Fibroblast of lung (primary cell): ENCODE data around the gene RNLS. TPM values are rescaled to one million over a fixed set of nuclear protein-coding genes. Genes with fewer than 3 reads are reported as not detected.

Experiments used
- DNase-seq, 2 donors: peaks; one replicate each; pipeline versions ENCODE4 v3.0.0 to v3.0.0-alpha.2; 2010; ENCODE audit warnings: low read depth in 2 of 2
- H2AFZ ChIP-seq: 2 replicates; pipeline ENCODE4 v1.5.1; 2012; ENCODE audit warnings: low read length, control low read depth, inconsistent platforms
- H3K27ac ChIP-seq: 2 replicates; pipeline ENCODE4 v1.5.1; 2011; ENCODE audit warnings: low read length, control low read depth; ENCODE audit not compliant: insufficient read depth
- H3K27me3 ChIP-seq: 2 replicates; pipeline ENCODE4 v1.5.1; 2011; ENCODE audit warnings: mild to moderate bottlenecking, low read length; ENCODE audit not compliant: control insufficient read depth, insufficient read depth
- H3K36me3 ChIP-seq: 2 replicates; pipeline ENCODE4 v1.5.1; 2011; ENCODE audit warnings: low read length; ENCODE audit not compliant: control insufficient read depth, insufficient read depth
- H3K4me1 ChIP-seq: 2 replicates; pipeline ENCODE4 v1.5.1; 2011; ENCODE audit warnings: low read length; ENCODE audit not compliant: control insufficient read depth, insufficient read depth; ENCODE audit errors: extremely low read depth
- H3K4me2 ChIP-seq: 2 replicates; pipeline ENCODE4 v1.5.1; 2011; ENCODE audit warnings: low read length, control low read depth; ENCODE audit not compliant: insufficient read depth; ENCODE audit errors: extremely low read depth
- H3K4me3 ChIP-seq, 4 experiments: fragments of 200-600 bp in 1 of 4; sonication (generic) in 1 of 4; replicated peaks in 1 of 4; 2 replicates each; pipeline ENCODE4 v1.5.1; 2011 to 2016; ENCODE audit warnings: low read length in 4 of 4, low read depth in 3 of 4, mild to moderate bottlenecking in 3 of 4, control low read depth in 2 of 4, inconsistent platforms in 1 of 4, mixed read lengths in 1 of 4; ENCODE audit not compliant: insufficient read depth in 1 of 4; ENCODE audit errors: control extremely low read depth in 1 of 4
- H3K79me2 ChIP-seq: 2 replicates; pipeline ENCODE4 v1.5.1; 2012; ENCODE audit warnings: mild to moderate bottlenecking, low read length, inconsistent platforms; ENCODE audit not compliant: control insufficient read depth, insufficient read depth
- H3K9ac ChIP-seq: 2 replicates; pipeline ENCODE4 v1.5.1; 2011; ENCODE audit warnings: mild to moderate bottlenecking, low read length, control low read depth; ENCODE audit not compliant: insufficient read depth
- H3K9me3 ChIP-seq: 2 replicates; pipeline ENCODE4 v1.5.1; 2012; ENCODE audit warnings: low read depth, low read length; ENCODE audit not compliant: control insufficient read depth, insufficient read depth
- H4K20me1 ChIP-seq: 2 replicates; pipeline ENCODE4 v1.5.1; 2011; ENCODE audit warnings: low read length; ENCODE audit not compliant: control insufficient read depth, insufficient read depth; ENCODE audit errors: extremely low read depth
- EZH2 ChIP-seq: IDR thresholded peaks from 2 replicates; pipeline ENCODE4 v1.5.1; 2012; ENCODE audit warnings: low read length, control low read depth, mild to moderate bottlenecking; ENCODE audit errors: missing control alignments
- polyA plus RNA-seq, 2 donors: library from polyadenylated mRNA; depleted of rRNA in 1 of 2; stranded (reverse) in 1 of 2; unstranded in 1 of 2; fragments of >200 nt; gene quantifications; 2 replicates each; pipeline ENCODE4 v1.2.1, GENCODE V29; 2011 to 2012; ENCODE audit warnings: missing spikeins in 1 of 2
- total RNA-seq: library from RNA; depleted of rRNA; stranded (reverse); fragments of >200 nt; gene quantifications from 2 replicates; pipeline ENCODE4 v1.2.1, GENCODE V29; 2014
- TF ChIP-seq, protein P1 (sequence below), 2 donors: IDR thresholded peaks in 1 of 2; conservative IDR thresholded peaks in 1 of 2; 1 replicate in 1 of 2; 2 replicates in 1 of 2; pipeline ENCODE4 v1.5.1; 2011 to 2012; ENCODE audit warnings: low read length in 2 of 2, control low read depth in 1 of 2, inconsistent platforms in 1 of 2, low read depth in 1 of 2, mild to moderate bottlenecking in 1 of 2

Gene RNLS
- total and polyA plus RNA-seq, 2 donors (not counting 1 experiment from before 2014, with no cell fraction given) = 16.5 to 18.4 TPM

DNA sequence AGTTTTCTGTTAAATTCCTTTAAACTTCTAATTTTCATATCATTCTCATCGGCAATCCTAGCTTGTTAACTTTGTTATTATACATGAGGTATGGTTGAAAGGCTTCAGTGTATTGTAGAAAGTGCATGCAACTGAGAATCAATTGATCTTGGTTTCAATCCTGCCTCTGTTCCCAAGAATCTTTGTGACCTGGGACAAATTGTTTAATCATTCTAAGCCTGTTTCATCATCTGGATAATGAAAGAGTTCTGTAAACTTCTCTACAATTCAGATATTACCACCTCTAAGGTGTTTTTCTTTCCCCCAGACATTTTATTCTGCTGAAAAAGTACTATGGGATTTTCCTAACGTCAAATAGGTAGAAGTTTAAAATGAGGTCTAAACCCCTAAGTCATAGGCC lies 179.0 kb downstream of the RNLS start:
- no peak overlapping the region for H3K9ac ChIP-seq
- H3K79me2 ChIP-seq = no peaks in the 10 kb centered on the region
- no peaks in the 10 kb centered on the region for H3K27me3 ChIP-seq
- H3K36me3 ChIP-seq = no peaks in the 10 kb centered on the region
- H3K4me1 ChIP-seq = no peaks in the 10 kb centered on the region
- H4K20me1 ChIP-seq = no peaks in the 10 kb centered on the region
- H3K4me3 ChIP-seq = no peak overlapping the region
- no peak for TF ChIP-seq EZH2
- TF ChIP-seq, protein P1, sequence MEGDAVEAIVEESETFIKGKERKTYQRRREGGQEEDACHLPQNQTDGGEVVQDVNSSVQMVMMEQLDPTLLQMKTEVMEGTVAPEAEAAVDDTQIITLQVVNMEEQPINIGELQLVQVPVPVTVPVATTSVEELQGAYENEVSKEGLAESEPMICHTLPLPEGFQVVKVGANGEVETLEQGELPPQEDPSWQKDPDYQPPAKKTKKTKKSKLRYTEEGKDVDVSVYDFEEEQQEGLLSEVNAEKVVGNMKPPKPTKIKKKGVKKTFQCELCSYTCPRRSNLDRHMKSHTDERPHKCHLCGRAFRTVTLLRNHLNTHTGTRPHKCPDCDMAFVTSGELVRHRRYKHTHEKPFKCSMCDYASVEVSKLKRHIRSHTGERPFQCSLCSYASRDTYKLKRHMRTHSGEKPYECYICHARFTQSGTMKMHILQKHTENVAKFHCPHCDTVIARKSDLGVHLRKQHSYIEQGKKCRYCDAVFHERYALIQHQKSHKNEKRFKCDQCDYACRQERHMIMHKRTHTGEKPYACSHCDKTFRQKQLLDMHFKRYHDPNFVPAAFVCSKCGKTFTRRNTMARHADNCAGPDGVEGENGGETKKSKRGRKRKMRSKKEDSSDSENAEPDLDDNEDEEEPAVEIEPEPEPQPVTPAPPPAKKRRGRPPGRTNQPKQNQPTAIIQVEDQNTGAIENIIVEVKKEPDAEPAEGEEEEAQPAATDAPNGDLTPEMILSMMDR (conservative IDR thresholded peaks at IDR 0.05 in 1 of 2, IDR thresholded peaks at IDR 0.05 in 1 of 2; ENCODE audit: low read depth in 1 of 2, low read length in 2 of 2) = no peak
- no peaks in the 10 kb centered on the region for H3K9me3 ChIP-seq
- no peak overlapping the region for H2AFZ ChIP-seq
- H3K27ac ChIP-seq = no peak overlapping the region
- no peak overlapping the region for H3K4me2 ChIP-seq
- DNase-seq = no peak

DNA sequence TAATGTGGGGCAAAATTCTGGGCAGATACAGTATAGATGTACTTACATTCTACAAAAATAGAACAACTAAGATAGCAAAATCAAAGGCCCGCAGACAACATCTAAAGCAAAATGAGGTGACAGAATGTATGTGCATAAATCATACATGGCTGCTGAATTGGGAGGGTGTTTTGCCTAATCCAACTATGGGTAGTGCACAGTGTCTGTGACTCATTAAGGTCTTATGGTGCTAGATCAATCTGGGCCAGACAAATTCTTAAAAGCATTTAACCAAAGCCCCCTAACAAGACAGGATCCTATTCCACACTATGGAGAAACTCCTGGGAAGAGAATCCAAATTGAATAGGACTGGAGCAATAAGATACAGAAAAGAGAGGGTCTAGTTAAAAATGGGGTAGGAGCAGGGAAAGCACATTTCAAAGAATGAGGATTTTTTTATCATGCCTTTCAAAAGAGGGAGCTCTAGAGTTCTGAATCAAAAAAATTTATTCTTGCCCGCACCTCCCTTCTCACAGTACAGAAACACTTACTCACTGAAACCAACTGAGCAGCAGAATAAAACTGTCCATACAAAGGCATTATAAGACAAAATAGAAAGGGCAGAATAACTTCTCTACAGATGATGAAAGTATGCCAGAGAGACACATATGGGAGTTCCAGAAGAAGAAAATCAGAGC lies 181.3 kb downstream of the RNLS start:
- Histone ChIP-seq H4K20me1 (no peaks in the 10 kb centered on the region), H3K9me3 (no peaks in the 10 kb centered on the region), H3K27ac (no peak overlapping the region), H3K27me3 (no peaks in the 10 kb centered on the region), H3K79me2 (no peaks in the 10 kb centered on the region), H3K9ac (no peak overlapping the region), H3K4me1 (no peaks in the 10 kb centered on the region), H3K4me3 (no peak overlapping the region), H2AFZ (no peak overlapping the region), H3K36me3 (no peaks in the 10 kb centered on the region), H3K4me2 (no peak overlapping the region)
- TF ChIP-seq EZH2 = no peak
- TF ChIP-seq, protein P1 (conservative IDR thresholded peaks at IDR 0.05 in 1 of 2, IDR thresholded peaks at IDR 0.05 in 1 of 2; ENCODE audit: low read depth in 1 of 2, low read length in 2 of 2) = peak; percentile 36 to 47
- DNase-seq = peak; percentile 36 to 54

DNA sequence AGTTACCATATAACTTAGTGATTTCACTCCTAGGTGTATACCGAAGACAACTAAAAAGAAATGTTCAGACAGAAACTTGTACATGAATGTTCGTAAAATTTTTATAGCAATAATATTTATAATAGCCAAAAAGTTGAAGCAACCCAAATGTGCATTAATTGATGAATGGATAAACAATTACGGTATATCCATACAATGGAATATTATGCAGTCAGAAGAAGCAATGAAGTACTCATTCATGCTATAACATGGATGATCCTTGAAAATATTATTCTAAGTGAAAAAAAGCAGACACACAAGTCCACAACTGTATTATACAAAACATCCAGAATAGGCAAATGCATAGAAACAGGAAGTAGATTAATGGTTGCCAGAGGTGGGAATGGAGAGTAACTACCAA lies 183.9 kb downstream of the RNLS start:
- H3K27ac ChIP-seq = no peak overlapping the region
- H2AFZ ChIP-seq = no peak overlapping the region
- no peaks in the 10 kb centered on the region for H3K27me3 ChIP-seq
- no peak overlapping the region for H3K4me3 ChIP-seq
- H3K4me1 ChIP-seq = no peaks in the 10 kb centered on the region
- H3K4me2 ChIP-seq = no peak overlapping the region
- no peaks in the 10 kb centered on the region for H3K36me3 ChIP-seq
- TF ChIP-seq, protein P1 (conservative IDR thresholded peaks at IDR 0.05 in 1 of 2, IDR thresholded peaks at IDR 0.05 in 1 of 2; ENCODE audit: low read depth in 1 of 2, low read length in 2 of 2) = no peak
- no peak for TF ChIP-seq EZH2
- no peaks in the 10 kb centered on the region for H4K20me1 ChIP-seq
- H3K79me2 ChIP-seq = no peaks in the 10 kb centered on the region
- no peaks in the 10 kb centered on the region for H3K9me3 ChIP-seq
- DNase-seq = no peak
- no peak overlapping the region for H3K9ac ChIP-seq
